Astrocyte of the cerebellum (primary cell): ENCODE data around the gene TBX3.
A peak's percentile ranks its signal among the peaks of the same experiment; 100 is the strongest.

ENCODE experiments used
- DNase-seq: peaks from one replicate; pipeline ENCODE4 v3.0.0-alpha.2; 2011; ENCODE audit warnings: low read depth
- H3K4me3 ChIP-seq: 2 replicates; pipeline ENCODE4 v1.5.1; 2011; ENCODE audit warnings: mild to moderate bottlenecking, low read depth, low read length, moderate library complexity
- in situ Hi-C: cut with HindIII; loops from 2 replicates; pipeline ENCODE4 v1.10.0; 2017; ENCODE audit warnings: low sequenced_read_pairs
- TF ChIP-seq, protein P1 (sequence below): IDR thresholded peaks from 2 replicates; pipeline ENCODE4 v1.5.1; 2012; ENCODE audit warnings: low read length, low read depth, moderate library complexity, mild to moderate bottlenecking; ENCODE audit errors: missing control alignments

Gene TBX3

GRCh38 chr12:114636723-114637480, 47.1 kb downstream of the TBX3 start:
- in situ Hi-C loops = no loop called here
- TF ChIP-seq, protein P1, sequence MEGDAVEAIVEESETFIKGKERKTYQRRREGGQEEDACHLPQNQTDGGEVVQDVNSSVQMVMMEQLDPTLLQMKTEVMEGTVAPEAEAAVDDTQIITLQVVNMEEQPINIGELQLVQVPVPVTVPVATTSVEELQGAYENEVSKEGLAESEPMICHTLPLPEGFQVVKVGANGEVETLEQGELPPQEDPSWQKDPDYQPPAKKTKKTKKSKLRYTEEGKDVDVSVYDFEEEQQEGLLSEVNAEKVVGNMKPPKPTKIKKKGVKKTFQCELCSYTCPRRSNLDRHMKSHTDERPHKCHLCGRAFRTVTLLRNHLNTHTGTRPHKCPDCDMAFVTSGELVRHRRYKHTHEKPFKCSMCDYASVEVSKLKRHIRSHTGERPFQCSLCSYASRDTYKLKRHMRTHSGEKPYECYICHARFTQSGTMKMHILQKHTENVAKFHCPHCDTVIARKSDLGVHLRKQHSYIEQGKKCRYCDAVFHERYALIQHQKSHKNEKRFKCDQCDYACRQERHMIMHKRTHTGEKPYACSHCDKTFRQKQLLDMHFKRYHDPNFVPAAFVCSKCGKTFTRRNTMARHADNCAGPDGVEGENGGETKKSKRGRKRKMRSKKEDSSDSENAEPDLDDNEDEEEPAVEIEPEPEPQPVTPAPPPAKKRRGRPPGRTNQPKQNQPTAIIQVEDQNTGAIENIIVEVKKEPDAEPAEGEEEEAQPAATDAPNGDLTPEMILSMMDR = peak; percentile 55
- no peak overlapping the region for H3K4me3 ChIP-seq
- DNase-seq = no peak

DNA sequence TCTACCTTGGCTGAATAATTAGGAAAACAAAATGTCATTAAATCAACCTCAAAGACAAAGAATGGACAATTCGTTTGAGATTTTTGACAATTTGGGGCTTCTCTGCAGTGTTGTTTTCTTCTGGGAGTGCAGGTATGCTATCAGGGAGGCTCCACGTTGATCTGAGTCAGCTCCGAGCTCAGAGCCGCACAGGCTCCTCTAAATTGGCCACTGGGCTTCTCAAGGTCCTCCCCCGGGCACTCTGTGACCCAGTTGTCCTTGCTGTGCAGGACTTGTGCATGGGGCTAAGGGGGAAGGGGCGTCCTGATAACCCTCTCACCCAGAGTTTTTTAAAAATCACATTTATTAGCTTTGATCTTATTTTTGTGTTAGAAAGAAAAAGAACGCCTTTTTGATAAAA, 52.7 kb downstream of the TBX3 start:
- H3K4me3 ChIP-seq = no peak overlapping the region
- TF ChIP-seq, protein P1 = no peak
- in situ Hi-C loops = no loop called here
- DNase-seq = no peak

DNA sequence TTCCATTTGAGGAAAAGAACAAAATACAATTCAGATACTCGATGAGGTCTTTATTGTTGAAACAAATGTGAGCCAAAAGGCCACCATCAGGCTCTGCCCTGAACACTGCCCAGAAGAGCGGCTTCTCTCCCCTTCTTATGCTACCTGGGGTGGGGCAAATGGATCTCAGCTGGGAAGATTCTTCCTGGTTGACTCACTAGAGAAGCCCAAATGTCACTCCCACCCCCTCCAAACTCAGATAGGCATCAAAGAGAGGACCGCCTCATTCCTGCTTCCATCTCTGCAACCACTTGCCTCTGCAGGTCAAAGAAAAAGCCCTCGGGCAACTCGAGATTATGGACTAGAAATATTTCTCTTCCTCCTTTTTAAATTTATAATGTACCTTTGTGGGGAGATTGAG, 55.8 kb downstream of the TBX3 start:
- DNase-seq = no peak
- TF ChIP-seq, protein P1 = no peak
- H3K4me3 ChIP-seq = no peak overlapping the region
- in situ Hi-C loops = no loop called here

DNA sequence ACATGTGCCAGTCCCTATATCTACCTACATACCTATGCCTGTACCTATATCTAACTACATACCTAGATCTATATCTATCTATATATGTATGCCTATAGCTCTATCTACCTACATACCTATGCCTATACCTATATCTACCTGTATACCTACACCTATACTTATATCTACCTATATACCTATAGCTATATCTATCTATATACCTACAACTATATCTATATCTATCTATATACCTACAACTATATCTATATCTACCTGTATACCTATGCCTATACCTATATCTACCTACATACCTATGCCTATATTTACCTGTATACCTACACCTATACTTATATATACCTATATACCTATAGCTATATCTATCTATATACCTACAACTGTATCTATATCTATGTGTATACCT, 56.6 kb downstream of the TBX3 start:
- in situ Hi-C loops = no loop called here
- no peak overlapping the region for H3K4me3 ChIP-seq
- DNase-seq = no peak
- TF ChIP-seq, protein P1 = no peak

DNA sequence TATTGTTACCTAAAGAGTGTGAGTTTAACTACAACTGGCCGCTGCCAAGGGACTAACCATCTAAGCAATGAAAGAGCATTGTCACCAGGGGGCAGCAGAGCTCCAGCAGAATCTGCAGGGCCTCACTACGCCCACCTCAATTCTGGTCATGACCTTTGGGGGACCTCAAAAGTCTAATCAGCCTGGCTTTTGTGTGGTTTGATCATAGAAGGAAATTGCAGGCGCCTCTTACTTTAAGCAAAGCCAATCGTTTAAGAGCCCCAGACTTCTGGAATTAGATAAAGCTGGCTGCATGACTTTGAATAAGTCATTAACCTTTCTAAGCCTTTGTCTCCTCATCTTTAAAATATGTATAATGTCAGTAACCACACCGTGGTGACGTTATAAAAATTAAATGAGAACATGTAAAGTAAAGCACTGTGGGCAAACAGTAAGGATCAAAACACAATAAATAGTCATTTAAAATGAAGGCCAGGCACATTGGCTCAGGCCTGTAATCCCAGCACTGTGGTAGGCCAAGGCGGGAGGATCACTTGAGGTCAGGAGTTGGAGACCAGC, 58.6 kb downstream of the TBX3 start:
- peak; percentile 33 for DNase-seq
- TF ChIP-seq, protein P1 = peak; percentile 92
- H3K4me3 ChIP-seq = no peak overlapping the region
- in situ Hi-C loops = no loop called here

- no peak overlapping the region for H3K4me3 ChIP-seq
- TF ChIP-seq, protein P1 = no peak
- in situ Hi-C loops = no loop called here
- no peak for DNase-seq
Observed at GRCh38 chr12:114623737-114624136, 60.2 kb downstream of the TBX3 start.
